ENCODE data around the gene TOP1. TPM values are rescaled to one million over a fixed set of nuclear protein-coding genes. Genes with fewer than 3 reads are reported as not detected.

TOP1 gene
- total and polyA plus RNA-seq, 9 of the 15 experiments (the other 6 are each of a cell fraction or from before 2014, with no cell fraction given) = 26.4 to 127 (median 39.6) TPM

DNA sequence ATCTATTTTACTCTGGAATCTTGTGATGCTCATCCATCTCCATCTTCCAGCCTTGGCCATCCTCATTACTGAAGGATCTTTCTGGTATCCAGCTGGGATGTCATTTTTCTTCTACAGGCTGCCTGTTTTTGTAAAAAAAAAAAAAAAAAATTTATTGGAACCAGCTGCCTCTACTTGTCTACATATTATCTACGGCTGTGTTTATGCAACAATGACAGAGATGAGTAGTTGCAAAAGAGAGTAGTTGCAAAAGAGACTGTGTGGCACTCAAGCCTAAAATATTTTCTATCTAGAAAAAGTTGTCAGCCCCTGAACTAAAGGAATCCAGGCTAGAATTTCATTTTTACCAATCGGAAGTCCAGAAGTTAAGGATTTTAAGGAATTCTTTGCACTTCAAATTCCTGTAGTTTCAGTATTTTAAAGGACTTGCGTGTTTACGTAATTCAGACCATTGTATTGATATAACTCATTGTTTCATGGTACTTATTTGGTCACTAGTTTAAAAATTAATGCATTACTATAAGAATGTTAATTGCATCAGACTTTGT, 70.2 kb downstream of the TOP1 start:
- no peak for FAIRE-seq
- intact Hi-C loops (cut with micrococcal nuclease) = no loop called here
- no peak for TF ChIP-seq FOXJ2 (tag; IDR thresholded peaks at IDR 0.05)
- TF ChIP-seq TOE1 (IDR thresholded peaks at IDR 0.05; ENCODE audit: borderline replicate concordance) = no peak
- no peak for TF ChIP-seq TOE1 (CRISPR knock-in tag; IDR thresholded peaks at IDR 0.05; ENCODE audit: borderline replicate concordance, low read depth)
- no peak for TF ChIP-seq NR3C1 (CRISPR knock-in tag; IDR thresholded peaks at IDR 0.05)
- TF ChIP-seq, protein P1, sequence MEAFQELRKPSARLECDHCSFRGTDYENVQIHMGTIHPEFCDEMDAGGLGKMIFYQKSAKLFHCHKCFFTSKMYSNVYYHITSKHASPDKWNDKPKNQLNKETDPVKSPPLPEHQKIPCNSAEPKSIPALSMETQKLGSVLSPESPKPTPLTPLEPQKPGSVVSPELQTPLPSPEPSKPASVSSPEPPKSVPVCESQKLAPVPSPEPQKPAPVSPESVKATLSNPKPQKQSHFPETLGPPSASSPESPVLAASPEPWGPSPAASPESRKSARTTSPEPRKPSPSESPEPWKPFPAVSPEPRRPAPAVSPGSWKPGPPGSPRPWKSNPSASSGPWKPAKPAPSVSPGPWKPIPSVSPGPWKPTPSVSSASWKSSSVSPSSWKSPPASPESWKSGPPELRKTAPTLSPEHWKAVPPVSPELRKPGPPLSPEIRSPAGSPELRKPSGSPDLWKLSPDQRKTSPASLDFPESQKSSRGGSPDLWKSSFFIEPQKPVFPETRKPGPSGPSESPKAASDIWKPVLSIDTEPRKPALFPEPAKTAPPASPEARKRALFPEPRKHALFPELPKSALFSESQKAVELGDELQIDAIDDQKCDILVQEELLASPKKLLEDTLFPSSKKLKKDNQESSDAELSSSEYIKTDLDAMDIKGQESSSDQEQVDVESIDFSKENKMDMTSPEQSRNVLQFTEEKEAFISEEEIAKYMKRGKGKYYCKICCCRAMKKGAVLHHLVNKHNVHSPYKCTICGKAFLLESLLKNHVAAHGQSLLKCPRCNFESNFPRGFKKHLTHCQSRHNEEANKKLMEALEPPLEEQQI (IDR thresholded peaks at IDR 0.05) = no peak
- TF ChIP-seq TCFL5 (CRISPR knock-in tag; conservative IDR thresholded peaks at IDR 0.05) = no peak
- no peak for TF ChIP-seq ESRRB (CRISPR knock-in tag; IDR thresholded peaks at IDR 0.05; ENCODE audit: borderline replicate concordance)
- TF ChIP-seq TAF1 (IDR thresholded peaks at IDR 0.05; ENCODE audit: control insufficient read depth, extremely low read depth, insufficient read depth, low read length, severe bottlenecking) = no peak
- Histone ChIP-seq H3K9me3 (replicated peaks; ENCODE audit: control insufficient read depth, insufficient read depth, low read depth, low read length) (no peaks in the 10 kb centered on the region), H3K4me3 (no peak overlapping the region), H3K79me2 (ENCODE audit: control insufficient read depth, insufficient read depth, low read length) (no peaks in the 10 kb centered on the region), H3K36me3 (ENCODE audit: control insufficient read depth, insufficient read depth, low read length) (peaks cover 90% of the 10 kb centered on the region), H4K20me1 (replicated peaks; ENCODE audit: control insufficient read depth, insufficient read depth, low read length) (no peaks in the 10 kb centered on the region), H3K27ac (ENCODE audit: extremely low read depth, low read depth, low read length) (no peak overlapping the region), H3K4me1 (replicated peaks in 1 of 2; ENCODE audit: control insufficient read depth in 2 of 2, insufficient read depth in 2 of 2, low read length in 2 of 2) (no peaks in the 10 kb centered on the region), H3K4me2 (ENCODE audit: insufficient read depth, low read length) (no peak overlapping the region), H3K9me1 (ENCODE audit: control insufficient read depth, insufficient read depth, low read length) (no peaks in the 10 kb centered on the region), H2AFZ (ENCODE audit: low read depth, low read length) (no peak overlapping the region), H3K27me3 (ENCODE audit: control insufficient read depth in 2 of 2, insufficient read depth in 2 of 2, low read length in 2 of 2) (no peaks in the 10 kb centered on the region), H3K9ac (ENCODE audit: insufficient read depth in 1 of 2, low read depth in 2 of 2, low read length in 2 of 2) (no peak overlapping the region)
- no peak for ATAC-seq
- 99% methylated on average over 4 of the region's 4 CpGs for WGBS (ENCODE audit: insufficient coverage, low coverage, missing lambda C conversion rate)
- ChIA-PET CTCF (ENCODE audit: low intra/inter-chr PET ratio) (no interaction called here), POLR2A (interaction anchor here (0.9 kb wide), 1 partner anchor 12 kb away, joined by 3 read pairs; no protein-coding TSS in a partner anchor)
- in situ Hi-C loops (cut with MboI) = no loop called here
- no peak for DNase-seq (ENCODE audit: extremely low read depth in 1 of 4, low spot score in 3 of 4)
- no TSS peak for BruUV-seq (replicated peaks)
